ENCODE data around the gene PTH1R. TPM values are rescaled to one million over a fixed set of nuclear protein-coding genes. Genes with fewer than 3 reads are reported as not detected.
A peak's percentile ranks its signal among the peaks of the same experiment; 100 is the strongest.

Gene PTH1R
- total and polyA plus RNA-seq, 3 donors from 2014 or later = 8.4 to 11.3 (median 10.2) TPM

GRCh38 chr3:46947981-46948791 is 70.7 kb downstream of the PTH1R start:
- H3K9me3 ChIP-seq = no peaks in the 10 kb centered on the region
- TF ChIP-seq CTCF (IDR thresholded peaks at IDR 0.05) = no peak
- H3K4me1 ChIP-seq = peaks cover 77% of the 10 kb centered on the region
- H3K27me3 ChIP-seq = no peaks in the 10 kb centered on the region
- peak; percentile 90 for DNase-seq
- intact Hi-C loops (cut with DNase I; ENCODE audit: low total_unique reads) = no loop called here
- no peak overlapping the region for H3K4me3 ChIP-seq
- H3K36me3 ChIP-seq (ENCODE audit: low read depth, missing control alignments) = no peaks in the 10 kb centered on the region
- WGBS, 2 donors = 37 to 46% methylated on average over 11 to 17 of the region's 19 CpGs
- peak overlapping the region; percentile 64 to 71 for H3K27ac ChIP-seq

GRCh38 chr3:46948830-46949671 is 71.5 kb downstream of the PTH1R start:
- peaks cover 76% of the 10 kb centered on the region for H3K4me1 ChIP-seq

GRCh38 chr3:46950177-46950576 is 72.7 kb downstream of the PTH1R start:
- Histone ChIP-seq H3K27me3 (no peaks in the 10 kb centered on the region), H3K4me1 (peaks cover 72% of the 10 kb centered on the region), H3K9me3 (no peaks in the 10 kb centered on the region), H3K27ac (no peak overlapping the region), H3K4me3 (no peak overlapping the region), H3K36me3 (ENCODE audit: low read depth, missing control alignments) (no peaks in the 10 kb centered on the region)
- no peak for DNase-seq
- no peak for TF ChIP-seq CTCF (IDR thresholded peaks at IDR 0.05)
- no peak for TF ChIP-seq POLR2A (IDR thresholded peaks at IDR 0.05)
- WGBS, 2 donors = 68 to 77% methylated on average over 2 of the region's 2 CpGs
- intact Hi-C loops (cut with DNase I; ENCODE audit: low total_unique reads) = no loop called here

More at GRCh38 chr3:46948830-46949671, 71.5 kb downstream of the PTH1R start:
- H3K4me3 ChIP-seq = no peak overlapping the region
- H3K36me3 ChIP-seq (ENCODE audit: low read depth, missing control alignments) = no peaks in the 10 kb centered on the region
- no peak for DNase-seq
- no peaks in the 10 kb centered on the region for H3K9me3 ChIP-seq
- H3K27me3 ChIP-seq = no peaks in the 10 kb centered on the region
- intact Hi-C loops (cut with DNase I; ENCODE audit: low total_unique reads) = no loop called here
- 53 to 55% methylated on average over 4 to 6 of the region's 6 CpGs for WGBS, 2 donors
- H3K27ac ChIP-seq = peak overlapping the region; percentile 64 to 71
- TF ChIP-seq POLR2A (IDR thresholded peaks at IDR 0.05) = no peak

GRCh38 chr3:46950650-46951241 is 73.2 kb downstream of the PTH1R start:
- TF ChIP-seq CTCF (IDR thresholded peaks at IDR 0.05) (no peak), POLR2A (IDR thresholded peaks at IDR 0.05) (no peak)
- no peaks in the 10 kb centered on the region for H3K27me3 ChIP-seq
- no peak for DNase-seq
- H3K27ac ChIP-seq = peak overlapping the region in 1 of 2 donors; percentile 41
- WGBS, 2 donors = 28 to 42% methylated on average over 7 of the region's 7 CpGs
- no peaks in the 10 kb centered on the region for H3K9me3 ChIP-seq
- peaks cover 73% of the 10 kb centered on the region for H3K4me1 ChIP-seq
- H3K36me3 ChIP-seq (ENCODE audit: low read depth, missing control alignments) = no peaks in the 10 kb centered on the region
- intact Hi-C loops (cut with DNase I; ENCODE audit: low total_unique reads) = no loop called here
- H3K4me3 ChIP-seq = no peak overlapping the region

GRCh38 chr3:46952813-46953212 is 75.3 kb downstream of the PTH1R start:
- no peak for DNase-seq
- Histone ChIP-seq H3K27me3 (no peaks in the 10 kb centered on the region), H3K9me3 (no peaks in the 10 kb centered on the region), H3K4me3 (no peak overlapping the region), H3K4me1 (peaks cover 59% of the 10 kb centered on the region), H3K36me3 (ENCODE audit: low read depth, missing control alignments) (no peaks in the 10 kb centered on the region), H3K27ac (no peak overlapping the region)
- 90 to 92% methylated on average over 2 of the region's 2 CpGs for WGBS, 2 donors
- TF ChIP-seq POLR2A (IDR thresholded peaks at IDR 0.05) (no peak), CTCF (IDR thresholded peaks at IDR 0.05) (no peak)
- intact Hi-C loops (cut with DNase I; ENCODE audit: low total_unique reads) = no loop called here

Data from testis (tissue), 3 donors.